A549 treated with ZK216348 at 1 μM for 4 hours (cell line): Measurements from ENCODE around the gene SLC20A1. TPM values are rescaled to one million over a fixed set of nuclear protein-coding genes. Genes with fewer than 3 reads are reported as not detected.

ENCODE experiments used
- total RNA-seq: library from RNA; stranded (reverse); fragments of 200-300 nt; extraction: Qiagen RNA extraction; gene quantifications from 5 replicates; pipeline ENCODE4 v1.2.3, GENCODE V29; 2022; ENCODE audit warnings: low read depth

Gene SLC20A1
- 127 to 149 TPM (median 135 TPM) in 5 replicates for total RNA-seq

GRCh38 chr2:112645310-112646101, at the start of gene SLC20A1:
SLC20A1 (plus strand) TSS chr2:112645939; CDS start chr2:112646829, 890 bp downstream.

Other genes starting within 250 kb of the SLC20A1 start
- gene RGPD8, start 212.3 kb upstream of the SLC20A1 start, total RNA-seq, result 2.0 to 4.1 TPM (median 2.7 TPM) in 5 replicates
- 29.5 to 45.5 TPM (median 42.1 TPM) in 5 replicates for gene TTL, start 163.8 kb upstream of the SLC20A1 start, total RNA-seq
- gene POLR1B, start 103.5 kb upstream of the SLC20A1 start, total RNA-seq, result 20.3 to 31.0 TPM (median 25.8 TPM) in 5 replicates
- 52.6 to 67.5 TPM (median 61.6 TPM) in 5 replicates for gene CHCHD5, start 61.3 kb upstream of the SLC20A1 start, total RNA-seq
- not detected in 5 replicates for gene NT5DC4, start 75.1 kb downstream of the SLC20A1 start, total RNA-seq
- 10.2 to 20.6 TPM (median 14.9 TPM) in 5 replicates for gene CKAP2L, start 118.7 kb downstream of the SLC20A1 start, total RNA-seq
- 0.07 to 0.37 TPM (median 0.22 TPM) in 3 of 5 replicates, not detected in the others for gene IL1A, start 138.6 kb downstream of the SLC20A1 start, total RNA-seq
- gene IL1B, start 190.8 kb downstream of the SLC20A1 start, total RNA-seq, result 0.22 to 0.33 TPM in 2 of 5 replicates, not detected in the others